Measurements from ENCODE around the gene NPAS3. TPM values are rescaled to one million over a fixed set of nuclear protein-coding genes. Genes with fewer than 3 reads are reported as not detected.

Gene NPAS3
- total RNA-seq, 1 experiment from 2014 or later, result 0.36 TPM

DNA sequence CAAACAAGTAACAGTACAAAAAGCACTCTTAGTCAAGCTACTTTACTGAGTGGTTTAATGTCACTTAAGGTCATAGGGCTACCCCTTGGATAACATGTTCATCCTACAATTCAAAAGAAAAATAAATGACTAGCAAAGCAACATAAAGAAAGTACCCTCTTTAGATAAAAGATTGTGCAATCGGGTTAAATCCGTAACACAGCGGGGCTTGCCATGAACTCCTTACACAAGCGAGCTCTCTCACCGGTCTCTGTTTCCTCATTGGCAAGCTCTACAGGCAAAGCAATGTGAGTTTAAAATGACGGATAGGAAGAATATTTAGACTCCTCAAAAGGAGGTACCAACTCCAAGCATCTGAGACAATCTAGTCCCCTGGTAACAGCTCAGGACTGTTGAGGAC, 871.6 kb downstream of the NPAS3 start:
- CTCF ChIA-PET, result no interaction called here
- intact Hi-C loops (cut with micrococcal nuclease), result no loop called here
- BruUV-seq (replicated peaks), result no TSS peak
- DNase-seq, result no peak
- TF ChIP-seq EZH2phosphoT487 (IDR thresholded peaks at IDR 0.05; ENCODE audit: borderline replicate concordance, low read length) (no peak), EZH2 (IDR thresholded peaks at IDR 0.05; ENCODE audit: low read length, unreplicated experiment) (no peak)
- TF ChIP-seq, protein P1, sequence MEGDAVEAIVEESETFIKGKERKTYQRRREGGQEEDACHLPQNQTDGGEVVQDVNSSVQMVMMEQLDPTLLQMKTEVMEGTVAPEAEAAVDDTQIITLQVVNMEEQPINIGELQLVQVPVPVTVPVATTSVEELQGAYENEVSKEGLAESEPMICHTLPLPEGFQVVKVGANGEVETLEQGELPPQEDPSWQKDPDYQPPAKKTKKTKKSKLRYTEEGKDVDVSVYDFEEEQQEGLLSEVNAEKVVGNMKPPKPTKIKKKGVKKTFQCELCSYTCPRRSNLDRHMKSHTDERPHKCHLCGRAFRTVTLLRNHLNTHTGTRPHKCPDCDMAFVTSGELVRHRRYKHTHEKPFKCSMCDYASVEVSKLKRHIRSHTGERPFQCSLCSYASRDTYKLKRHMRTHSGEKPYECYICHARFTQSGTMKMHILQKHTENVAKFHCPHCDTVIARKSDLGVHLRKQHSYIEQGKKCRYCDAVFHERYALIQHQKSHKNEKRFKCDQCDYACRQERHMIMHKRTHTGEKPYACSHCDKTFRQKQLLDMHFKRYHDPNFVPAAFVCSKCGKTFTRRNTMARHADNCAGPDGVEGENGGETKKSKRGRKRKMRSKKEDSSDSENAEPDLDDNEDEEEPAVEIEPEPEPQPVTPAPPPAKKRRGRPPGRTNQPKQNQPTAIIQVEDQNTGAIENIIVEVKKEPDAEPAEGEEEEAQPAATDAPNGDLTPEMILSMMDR (conservative IDR thresholded peaks at IDR 0.05; ENCODE audit: low read depth, low read length), result no peak
- Histone ChIP-seq H3K9me2 (replicated peaks; ENCODE audit: low read length) (no peaks in the 10 kb centered on the region), H3K9me3 (ENCODE audit: low read length) (no peaks in the 10 kb centered on the region), H3K9ac (ENCODE audit: low read length) (no peak overlapping the region), H3K4me3 (ENCODE audit: low read length) (no peak overlapping the region), H3K4me2 (ENCODE audit: low read length) (no peak overlapping the region), H3K27ac (ENCODE audit: low read length) (no peak overlapping the region), H2AFZ (ENCODE audit: low read length) (no peak overlapping the region), H3F3A (ENCODE audit: low read length, unreplicated experiment) (no peaks in the 10 kb centered on the region), H4K20me1 (ENCODE audit: low read length) (no peaks in the 10 kb centered on the region), H3K27me3 (ENCODE audit: low read length) (peaks cover 7% of the 10 kb centered on the region; the same call in 1 of the 2 replicates), H3K79me2 (ENCODE audit: low read length) (no peaks in the 10 kb centered on the region), H3K4me1 (ENCODE audit: insufficient read depth, low read length) (no peaks in the 10 kb centered on the region), H3K36me3 (ENCODE audit: low read depth, low read length) (no peaks in the 10 kb centered on the region)
- no peak for ATAC-seq
- POLR2A ChIA-PET (ENCODE audit: unreplicated experiment), result no interaction called here

DNA sequence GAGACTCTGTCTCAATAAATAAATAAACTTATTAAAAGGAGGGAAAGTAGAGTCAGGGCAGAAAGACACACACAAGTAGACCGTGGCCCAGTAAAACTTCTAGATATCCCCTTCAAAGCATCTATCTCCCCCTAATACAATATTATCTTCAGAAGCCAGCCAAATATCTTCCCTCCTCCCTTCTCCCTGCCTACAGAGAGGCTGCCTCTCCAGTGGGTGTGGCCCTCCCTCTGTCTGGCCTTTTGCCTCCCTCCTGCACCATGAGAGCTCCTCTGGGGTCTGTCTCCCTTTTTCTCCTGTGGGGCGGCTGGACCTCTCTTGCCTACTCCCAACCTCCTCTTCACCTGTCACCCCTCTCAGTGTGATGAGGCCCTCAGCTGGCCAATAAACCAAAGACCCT, 873.0 kb downstream of the NPAS3 start:
- Histone ChIP-seq H3K27me3 (ENCODE audit: low read length) (peaks cover 7% of the 10 kb centered on the region; the same call in 1 of the 2 replicates), H4K20me1 (ENCODE audit: low read length) (no peaks in the 10 kb centered on the region), H2AFZ (ENCODE audit: low read length) (no peak overlapping the region), H3K9me2 (replicated peaks; ENCODE audit: low read length) (no peaks in the 10 kb centered on the region), H3K9ac (ENCODE audit: low read length) (no peak overlapping the region), H3K4me2 (ENCODE audit: low read length) (no peak overlapping the region), H3K9me3 (ENCODE audit: low read length) (no peaks in the 10 kb centered on the region), H3K79me2 (ENCODE audit: low read length) (no peaks in the 10 kb centered on the region), H3K27ac (ENCODE audit: low read length) (no peak overlapping the region), H3F3A (ENCODE audit: low read length, unreplicated experiment) (no peaks in the 10 kb centered on the region), H3K4me3 (ENCODE audit: low read length) (no peak overlapping the region), H3K4me1 (ENCODE audit: insufficient read depth, low read length) (no peaks in the 10 kb centered on the region), H3K36me3 (ENCODE audit: low read depth, low read length) (no peaks in the 10 kb centered on the region)
- no peak for ATAC-seq
- ChIA-PET POLR2A (ENCODE audit: unreplicated experiment) (no interaction called here), CTCF (no interaction called here)
- DNase-seq, result no peak
- TF ChIP-seq EZH2 (IDR thresholded peaks at IDR 0.05; ENCODE audit: low read length, unreplicated experiment) (no peak), EZH2phosphoT487 (IDR thresholded peaks at IDR 0.05; ENCODE audit: borderline replicate concordance, low read length) (no peak)
- TF ChIP-seq, protein P1 (conservative IDR thresholded peaks at IDR 0.05; ENCODE audit: low read depth, low read length), result no peak
- no TSS peak for BruUV-seq (replicated peaks)
- intact Hi-C loops (cut with micrococcal nuclease), result no loop called here

DNA sequence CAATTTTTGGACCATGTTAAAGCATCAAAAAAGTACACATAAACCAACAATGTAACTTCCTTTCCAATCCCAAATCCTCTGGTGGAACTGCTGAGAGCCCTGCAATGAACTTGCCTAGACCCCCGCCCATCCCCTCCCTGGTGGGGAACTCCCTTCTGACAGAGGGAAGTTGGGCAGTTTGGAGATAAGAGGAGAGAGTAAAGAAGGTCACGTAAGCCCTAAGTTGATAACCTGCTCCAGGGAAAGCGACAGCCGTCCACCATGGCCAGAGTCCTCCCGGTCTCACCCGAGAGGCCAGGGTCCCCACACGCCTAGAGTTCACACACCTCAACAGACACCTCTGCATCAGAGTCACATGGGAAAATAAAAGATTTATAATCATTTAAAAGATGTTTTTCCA, 873.5 kb downstream of the NPAS3 start:
- no peak overlapping the region for H3K9ac ChIP-seq (ENCODE audit: low read length)
- H3K9me2 ChIP-seq (replicated peaks; ENCODE audit: low read length), result no peaks in the 10 kb centered on the region
- POLR2A ChIA-PET (ENCODE audit: unreplicated experiment), result no interaction called here
- H3K27ac ChIP-seq (ENCODE audit: low read length), result no peak overlapping the region
- no peaks in the 10 kb centered on the region for H3K36me3 ChIP-seq (ENCODE audit: low read depth, low read length)
- no peak overlapping the region for H2AFZ ChIP-seq (ENCODE audit: low read length)
- H3K4me2 ChIP-seq (ENCODE audit: low read length), result no peak overlapping the region
- H4K20me1 ChIP-seq (ENCODE audit: low read length), result no peaks in the 10 kb centered on the region
- H3K4me3 ChIP-seq (ENCODE audit: low read length), result no peak overlapping the region
- no peaks in the 10 kb centered on the region for H3K4me1 ChIP-seq (ENCODE audit: insufficient read depth, low read length)
- TF ChIP-seq EZH2 (IDR thresholded peaks at IDR 0.05; ENCODE audit: low read length, unreplicated experiment) (no peak), EZH2phosphoT487 (IDR thresholded peaks at IDR 0.05; ENCODE audit: borderline replicate concordance, low read length) (no peak)
- TF ChIP-seq, protein P1 (conservative IDR thresholded peaks at IDR 0.05; ENCODE audit: low read depth, low read length), result no peak
- no peaks in the 10 kb centered on the region for H3K9me3 ChIP-seq (ENCODE audit: low read length)
- no peaks in the 10 kb centered on the region for H3K79me2 ChIP-seq (ENCODE audit: low read length)
- DNase-seq (no peak), ATAC-seq (no peak)
- no TSS peak for BruUV-seq (replicated peaks)
- CTCF ChIA-PET, result no interaction called here
- peaks cover 7% of the 10 kb centered on the region; the same call in 1 of the 2 replicates for H3K27me3 ChIP-seq (ENCODE audit: low read length)
- intact Hi-C loops (cut with micrococcal nuclease), result no loop called here
- no peaks in the 10 kb centered on the region for H3F3A ChIP-seq (ENCODE audit: low read length, unreplicated experiment)

All from PC-3 (cell line).